Lower lobe of right lung (tissue), 2 donors: ENCODE measurements around the gene SIGLEC7. TPM values are rescaled to one million over a fixed set of nuclear protein-coding genes. Genes with fewer than 3 reads are reported as not detected.
"Not testable (repeated sequence)": the region's sequence is repeated elsewhere in the genome, so short reads cannot be mapped to it uniquely, and the experiment has no call there.

Experiments used
- ATAC-seq, 2 donors: fragments of 200-7000 bp; cut with Tn5 transposase; one replicate each; pipeline ENCODE4 v1.9.1; 2020 to 2022; ENCODE audit warnings: mild to moderate bottlenecking in 2 of 2, moderate library complexity in 2 of 2
- DNase-seq: peaks from one replicate; pipeline ENCODE4 v3.0.0-alpha.2; 2020
- H3K27ac ChIP-seq: fragments of 200-600 bp; one replicate; pipeline ENCODE4 v1.8.0; 2022
- H3K27me3 ChIP-seq: fragments of 200-600 bp; one replicate; pipeline ENCODE4 v1.8.0; 2022; ENCODE audit warnings: low read depth
- H3K36me3 ChIP-seq: fragments of 200-600 bp; one replicate; pipeline ENCODE4 v1.8.0; 2022; ENCODE audit warnings: mild to moderate bottlenecking
- H3K4me1 ChIP-seq: fragments of 200-600 bp; one replicate; pipeline ENCODE4 v1.8.0; 2022
- H3K4me3 ChIP-seq: fragments of 200-600 bp; one replicate; pipeline ENCODE4 v1.8.0; 2022; ENCODE audit warnings: mild to moderate bottlenecking
- H3K9me3 ChIP-seq: fragments of 200-600 bp; one replicate; pipeline ENCODE4 v1.8.0; 2022
- CTCF ChIP-seq: fragments of 200-600 bp; IDR thresholded peaks from one replicate; pipeline ENCODE4 v1.8.0; 2022; ENCODE audit warnings: antibody characterized with exemption, mild to moderate bottlenecking
- intact Hi-C: fragments of 100-400 bp; cut with DNase I; formaldehyde crosslinking; loops from one replicate; pipeline ENCODE4 v1.11.0; 2022
- total RNA-seq: library from RNA; stranded (reverse); fragmentation: NEBNext Ultra II Directional; extraction: Animal tissue kit (Norgen Biotek cat#: 25700); gene quantifications from one replicate; pipeline ENCODE4 v1.2.1, GENCODE V29; 2021
- donor health status: DM: no; HTN: yes; CAD: no; lungs with severe emphysema.

Gene SIGLEC7
- total RNA-seq, 1 donor from 2014 or later = 10.0 TPM

- H3K4me1 ChIP-seq, H3K36me3 ChIP-seq, H3K27me3 ChIP-seq, H3K4me3 ChIP-seq, intact Hi-C loops, H3K27ac ChIP-seq, ATAC-seq, H3K9me3 ChIP-seq: not testable (repeated sequence)
- peak; percentile 86 for TF ChIP-seq CTCF
- peak; percentile 81 for DNase-seq
These were observed 27.3 kb downstream of the SIGLEC7 start for GRCh38 chr19:51169283-51169918.

GRCh38 chr19:51172223-51172622, 30.1 kb downstream of the SIGLEC7 start:
- ATAC-seq = peak in 1 of 2 donors; percentile 55
- H3K9me3 ChIP-seq = no peaks in the 10 kb centered on the region
- no peak for DNase-seq

GRCh38 chr19:51173681-51174080, 31.6 kb downstream of the SIGLEC7 start:
- H3K27me3 ChIP-seq = peaks cover 20% of the 10 kb centered on the region
- TF ChIP-seq CTCF = no peak
- intact Hi-C loops = no loop called here
- no peaks in the 10 kb centered on the region for H3K4me1 ChIP-seq
- no peaks in the 10 kb centered on the region for H3K9me3 ChIP-seq
- no peak for ATAC-seq
- no peak overlapping the region for H3K27ac ChIP-seq
- no peaks in the 10 kb centered on the region for H3K36me3 ChIP-seq
- no peak overlapping the region for H3K4me3 ChIP-seq
- no peak for DNase-seq

More at GRCh38 chr19:51172223-51172622, 30.1 kb downstream of the SIGLEC7 start:
- H3K4me1 ChIP-seq = peaks cover 4% of the 10 kb centered on the region
- no peak overlapping the region for H3K4me3 ChIP-seq
- no peak for TF ChIP-seq CTCF
- intact Hi-C loops = no loop called here
- H3K27me3 ChIP-seq = peaks cover 15% of the 10 kb centered on the region
- no peak overlapping the region for H3K27ac ChIP-seq
- no peaks in the 10 kb centered on the region for H3K36me3 ChIP-seq

GRCh38 chr19:51179256-51179655, 37.2 kb downstream of the SIGLEC7 start:
- H3K9me3 ChIP-seq = no peaks in the 10 kb centered on the region
- no peaks in the 10 kb centered on the region for H3K36me3 ChIP-seq
- DNase-seq (no peak), ATAC-seq (no peak)
- H3K27me3 ChIP-seq = peaks cover 22% of the 10 kb centered on the region
- no peak for TF ChIP-seq CTCF
- intact Hi-C loops = no loop called here
- H3K4me1 ChIP-seq = no peaks in the 10 kb centered on the region
- no peak overlapping the region for H3K4me3 ChIP-seq
- no peak overlapping the region for H3K27ac ChIP-seq

- H3K4me3 ChIP-seq = no peak overlapping the region
- ATAC-seq (no peak), DNase-seq (no peak)
- peaks cover 33% of the 10 kb centered on the region for H3K27me3 ChIP-seq
- no peaks in the 10 kb centered on the region for H3K9me3 ChIP-seq
- no peak overlapping the region for H3K27ac ChIP-seq
- TF ChIP-seq CTCF = no peak
- no peaks in the 10 kb centered on the region for H3K4me1 ChIP-seq
- no peaks in the 10 kb centered on the region for H3K36me3 ChIP-seq
- intact Hi-C loops = no loop called here
These were observed 39.3 kb downstream of the SIGLEC7 start for GRCh38 chr19:51181377-51181912.
